Brain pericyte (primary cell): ENCODE results near the gene SPOUT1.
A peak's percentile ranks its signal among the peaks of the same experiment; 100 is the strongest.

Experiments
- DNase-seq: peaks from one replicate; pipeline ENCODE4 v3.0.0-alpha.2; 2012; ENCODE audit warnings: low read depth, low spot score

SPOUT1 gene

GRCh38 chr9:128836509-128837145 lies 7.0 kb upstream of the SPOUT1 start:
- no peak for DNase-seq

GRCh38 chr9:128835246-128836210 lies 5.9 kb upstream of the SPOUT1 start:
- no peak for DNase-seq

GRCh38 chr9:128833696-128834095 lies 4.1 kb upstream of the SPOUT1 start:
- DNase-seq = no peak

GRCh38 chr9:128828719-128829452 lies 708 bp downstream of the SPOUT1 start:
- DNase-seq = no peak

GRCh38 chr9:128828267-128828666 lies 1.3 kb downstream of the SPOUT1 start:
- DNase-seq = no peak

GRCh38 chr9:128825923-128826700 lies 3.5 kb downstream of the SPOUT1 start:
- no peak for DNase-seq

GRCh38 chr9:128824911-128825310 lies 4.7 kb downstream of the SPOUT1 start:
- no peak for DNase-seq

GRCh38 chr9:128823903-128824406 lies 5.6 kb downstream of the SPOUT1 start:
- no peak for DNase-seq

- DNase-seq = no peak
Measured at GRCh38 chr9:128823362-128823902, 6.2 kb downstream of the SPOUT1 start.

- DNase-seq = no peak
Measured at GRCh38 chr9:128822407-128823042, 7.1 kb downstream of the SPOUT1 start.

GRCh38 chr9:128821584-128822406 lies 7.8 kb downstream of the SPOUT1 start:
- DNase-seq = no peak

GRCh38 chr9:128820665-128821583 lies 8.7 kb downstream of the SPOUT1 start:
- no peak for DNase-seq

GRCh38 chr9:128819716-128820664 lies 9.6 kb downstream of the SPOUT1 start:
- no peak for DNase-seq

- no peak for DNase-seq
Measured at GRCh38 chr9:128818839-128819715, 10.5 kb downstream of the SPOUT1 start.

GRCh38 chr9:128818099-128818838 lies 11.3 kb downstream of the SPOUT1 start, which contains the start of gene ENDOG:
TSS of gene ENDOG (plus strand) at chr9:128818500. CDS start at chr9:128818685, 185 bp downstream.
- peak; percentile 92 for DNase-seq
